K562 (cell line): Measurements from ENCODE around the gene REPS1. TPM values are rescaled to one million over a fixed set of nuclear protein-coding genes. Genes with fewer than 3 reads are reported as not detected.
A peak's percentile ranks its signal among the peaks of the same experiment; 100 is the strongest.

Experiments used
- CCNT2 ChIP-seq: IDR thresholded peaks from 2 replicates; pipeline ENCODE4 v1.6.1; 2011; ENCODE audit warnings: borderline replicate concordance, low read depth, mild to moderate bottlenecking, moderate library complexity, mixed read lengths, low read length; ENCODE audit not compliant: insufficient read length; ENCODE audit errors: extremely low read depth
- ELF1 ChIP-seq: fragments of 200-800 bp; sonication (Bioruptor generic); IDR thresholded peaks from 2 replicates; pipeline ENCODE4 v1.6.1; 2016; ENCODE audit warnings: missing genetic modification characterization, missing compliant biosample characterization
- GABPA ChIP-seq: fragments of 200-800 bp; sonication (Bioruptor generic); conservative IDR thresholded peaks from 2 replicates; pipeline ENCODE4 v1.6.1; 2016; ENCODE audit warnings: low read depth, missing genetic modification characterization, missing compliant biosample characterization
- GATAD2B ChIP-seq: fragments of 450-650 bp; IDR thresholded peaks from 2 replicates; pipeline ENCODE4 v1.6.1; 2017; ENCODE audit warnings: mild to moderate bottlenecking, borderline replicate concordance
- JUN ChIP-seq, 2 experiments: sonication (generic) in 1 of 2; formaldehyde crosslinking in 1 of 2; IDR thresholded peaks; 2 replicates each; pipeline versions ENCODE4 v1.6.1 to v1.8.0; 2012 to 2022; ENCODE audit warnings: borderline replicate concordance in 2 of 2, mild to moderate bottlenecking in 2 of 2, improper control_type of control experiment in 1 of 2, low read depth in 1 of 2, low read length in 1 of 2, missing genetic modification reagents in 1 of 2
- KLF16 ChIP-seq: IDR thresholded peaks from 2 replicates; pipeline ENCODE4 v1.6.1; 2016; ENCODE audit warnings: antibody characterized with exemption
- MAZ ChIP-seq, 2 experiments: fragments of 450-650 bp in 1 of 2; sonication (generic) in 1 of 2; formaldehyde crosslinking; IDR thresholded peaks in 1 of 2; conservative IDR thresholded peaks in 1 of 2; 2 replicates each; pipeline versions ENCODE4 v1.4.0 to v1.5.0; 2020; ENCODE audit warnings: mild to moderate bottlenecking in 1 of 2, missing genetic modification reagents in 1 of 2
- NFYB ChIP-seq: IDR thresholded peaks from 2 replicates; pipeline ENCODE4 v1.6.1; 2011; ENCODE audit warnings: mild to moderate bottlenecking, moderate library complexity; ENCODE audit not compliant: insufficient read length; ENCODE audit errors: extremely low read depth
- NONO ChIP-seq, 2 experiments: fragments of 200-400 bp in 1 of 2; fragments of 450-650 bp in 1 of 2; formaldehyde crosslinking in 1 of 2; IDR thresholded peaks; 2 replicates each; pipeline ENCODE4 v1.6.1; 2017; ENCODE audit warnings: low read depth in 2 of 2, mild to moderate bottlenecking in 2 of 2, moderate library complexity in 2 of 2, low read length in 1 of 2
- POLR2B ChIP-seq: fragments of 450-650 bp; IDR thresholded peaks from 2 replicates; pipeline ENCODE4 v1.6.1; 2018; ENCODE audit warnings: low read depth; ENCODE audit not compliant: partially characterized antibody
- SOX6 ChIP-seq: fragments of 450-650 bp; IDR thresholded peaks from 2 replicates; pipeline ENCODE4 v1.6.1; 2014; ENCODE audit warnings: mild to moderate bottlenecking
- TBP ChIP-seq: optimal IDR thresholded peaks from 2 replicates; pipeline ENCODE3; 2011; ENCODE audit warnings: low read depth, low read length, improper control_type of control experiment
- ZFP36 ChIP-seq: fragments of 150-350 bp; IDR thresholded peaks from 2 replicates; pipeline ENCODE4 v1.6.1; 2018; ENCODE audit warnings: low read length, low read depth; ENCODE audit not compliant: partially characterized antibody
- ZNF77 ChIP-seq: fragments of 250-450 bp; sonication (Bioruptor Pico); IDR thresholded peaks from 2 replicates; pipeline ENCODE4 v1.5.0; 2020
- polyA plus RNA-seq, 8 experiments: library from polyadenylated mRNA; depleted of rRNA in 4 of 8; stranded (reverse) in 5 of 8; unstranded in 3 of 8; fragments of >200 nt; fragmentation: Nextera tagmentation in 2 of 8; fragmentation: Illumina TruSeq in 1 of 8; extraction: Ambion mirVana in 2 of 8; extraction: Trizol in 1 of 8; gene quantifications; 2 replicates each; pipeline versions ENCODE4 v1.2.1 to v1.2.3, GENCODE V29; 2011 to 2014; ENCODE audit warnings: inconsistent platforms in 1 of 8, missing spikeins in 1 of 8
- total RNA-seq, 7 experiments: library from RNA; depleted of rRNA in 6 of 7; stranded (reverse); fragments of >200 nt in 6 of 7; fragmentation: Illumina TruSeq in 2 of 7; extraction: Trizol in 2 of 7; gene quantifications; 2 replicates each; pipeline versions ENCODE4 v1.2.1 to v1.2.3, GENCODE V29; 2011 to 2021; ENCODE audit warnings: low replicate concordance in 1 of 7
- TF ChIP-seq, protein P1 (sequence below): fragments of 450-650 bp; IDR thresholded peaks from 2 replicates; pipeline ENCODE4 v1.6.1; 2014; ENCODE audit warnings: low read depth, mild to moderate bottlenecking, moderate library complexity, borderline replicate concordance
- TF ChIP-seq, protein P2 (sequence below): sonication (generic); IDR thresholded peaks from 2 replicates; pipeline ENCODE4 v1.6.1; 2016
- TF ChIP-seq, protein P3 (sequence below), 2 experiments: IDR thresholded peaks; 2 replicates each; pipeline ENCODE4 v1.6.1; 2011; ENCODE audit warnings: borderline replicate concordance in 1 of 2, control low read depth in 1 of 2, low read depth in 1 of 2, low read length in 1 of 2, mild to moderate bottlenecking in 1 of 2, mixed read lengths in 1 of 2, moderate library complexity in 1 of 2; ENCODE audit not compliant: insufficient read depth in 1 of 2, insufficient read length in 1 of 2, poor library complexity in 1 of 2, severe bottlenecking in 1 of 2; ENCODE audit errors: extremely low read depth in 1 of 2
- TF ChIP-seq, protein P4 (sequence below), 2 experiments: IDR thresholded peaks; 2 replicates each; pipeline ENCODE4 v1.6.1; 2012; ENCODE audit warnings: improper control_type of control experiment in 2 of 2, low read depth in 2 of 2, low read length in 2 of 2, borderline replicate concordance in 1 of 2

REPS1 gene
- total and polyA plus RNA-seq, 9 of the 15 experiments (the other 6 are each of a cell fraction or from before 2014, with no cell fraction given) = 7.9 to 36.0 (median 27.8) TPM

DNA sequence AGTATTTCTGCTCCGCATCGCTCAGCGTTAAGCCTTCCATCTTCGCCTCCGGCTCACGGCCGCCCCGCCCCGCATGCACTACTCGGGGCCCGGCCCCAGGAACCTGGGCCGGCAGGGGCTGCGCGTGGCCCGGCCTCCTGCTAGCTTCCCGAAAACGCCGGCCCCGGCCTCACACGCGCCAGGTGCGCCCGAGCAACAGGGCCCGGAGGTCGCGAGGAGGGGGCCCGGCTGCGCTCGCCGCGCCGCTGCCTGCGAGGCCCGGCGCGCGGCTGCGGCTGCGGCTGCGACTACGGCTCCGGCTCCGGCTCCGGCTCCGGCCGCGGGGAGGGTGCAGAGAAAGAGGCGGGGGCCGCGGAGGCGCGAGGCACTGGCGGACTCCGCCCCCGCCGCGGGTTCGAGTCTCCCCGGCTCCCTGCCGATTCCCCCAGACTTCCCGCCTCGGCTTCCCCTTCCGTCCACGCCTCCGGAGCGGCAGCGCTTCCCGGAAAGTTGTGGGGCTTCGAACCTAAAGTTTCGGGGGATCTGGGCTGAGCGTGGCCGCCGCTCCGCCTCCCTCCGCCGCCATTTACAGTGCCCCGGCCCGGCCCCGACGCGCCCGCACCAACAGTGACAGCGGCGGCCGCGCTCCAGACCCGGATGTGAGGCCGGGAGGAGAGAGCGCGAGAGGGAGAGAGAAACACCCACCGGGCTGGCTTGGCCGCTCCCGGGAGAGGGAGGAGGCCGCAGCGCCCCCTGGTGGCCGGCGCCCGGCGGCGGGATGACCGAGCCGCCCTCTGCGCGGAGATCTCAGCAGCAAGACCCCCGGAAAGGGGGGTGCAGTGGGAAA is at the start of gene REPS1 (continued):
- TF ChIP-seq, protein P1, sequence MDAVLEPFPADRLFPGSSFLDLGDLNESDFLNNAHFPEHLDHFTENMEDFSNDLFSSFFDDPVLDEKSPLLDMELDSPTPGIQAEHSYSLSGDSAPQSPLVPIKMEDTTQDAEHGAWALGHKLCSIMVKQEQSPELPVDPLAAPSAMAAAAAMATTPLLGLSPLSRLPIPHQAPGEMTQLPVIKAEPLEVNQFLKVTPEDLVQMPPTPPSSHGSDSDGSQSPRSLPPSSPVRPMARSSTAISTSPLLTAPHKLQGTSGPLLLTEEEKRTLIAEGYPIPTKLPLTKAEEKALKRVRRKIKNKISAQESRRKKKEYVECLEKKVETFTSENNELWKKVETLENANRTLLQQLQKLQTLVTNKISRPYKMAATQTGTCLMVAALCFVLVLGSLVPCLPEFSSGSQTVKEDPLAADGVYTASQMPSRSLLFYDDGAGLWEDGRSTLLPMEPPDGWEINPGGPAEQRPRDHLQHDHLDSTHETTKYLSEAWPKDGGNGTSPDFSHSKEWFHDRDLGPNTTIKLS = peak; percentile 36; the same call in 1 of the 2 replicates
- TF ChIP-seq, protein P2, sequence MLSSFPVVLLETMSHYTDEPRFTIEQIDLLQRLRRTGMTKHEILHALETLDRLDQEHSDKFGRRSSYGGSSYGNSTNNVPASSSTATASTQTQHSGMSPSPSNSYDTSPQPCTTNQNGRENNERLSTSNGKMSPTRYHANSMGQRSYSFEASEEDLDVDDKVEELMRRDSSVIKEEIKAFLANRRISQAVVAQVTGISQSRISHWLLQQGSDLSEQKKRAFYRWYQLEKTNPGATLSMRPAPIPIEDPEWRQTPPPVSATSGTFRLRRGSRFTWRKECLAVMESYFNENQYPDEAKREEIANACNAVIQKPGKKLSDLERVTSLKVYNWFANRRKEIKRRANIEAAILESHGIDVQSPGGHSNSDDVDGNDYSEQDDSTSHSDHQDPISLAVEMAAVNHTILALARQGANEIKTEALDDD = no peak
- TF ChIP-seq, protein P3, sequence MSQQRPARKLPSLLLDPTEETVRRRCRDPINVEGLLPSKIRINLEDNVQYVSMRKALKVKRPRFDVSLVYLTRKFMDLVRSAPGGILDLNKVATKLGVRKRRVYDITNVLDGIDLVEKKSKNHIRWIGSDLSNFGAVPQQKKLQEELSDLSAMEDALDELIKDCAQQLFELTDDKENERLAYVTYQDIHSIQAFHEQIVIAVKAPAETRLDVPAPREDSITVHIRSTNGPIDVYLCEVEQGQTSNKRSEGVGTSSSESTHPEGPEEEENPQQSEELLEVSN (IDR thresholded peaks at IDR 0.05; ENCODE audit: borderline replicate concordance in 1 of 2, extremely low read depth in 1 of 2, insufficient read depth in 1 of 2, insufficient read length in 1 of 2, low read depth in 1 of 2, low read length in 1 of 2, poor library complexity in 1 of 2, severe bottlenecking in 1 of 2) = peak; percentile 12 to 68
- TF ChIP-seq ZNF77 (CRISPR knock-in tag) (no peak), ELF1 (tag) (peak; percentile 90), CCNT2 (peak; percentile 51), GATAD2B (peak; percentile 77), NFYB (no peak), ZFP36 (no peak), POLR2B (peak; percentile 76), TBP (peak; percentile 86), GABPA (tag) (peak; percentile 79), JUN (IDR thresholded peaks at IDR 0.05; ENCODE audit: borderline replicate concordance, low read depth, low read length) (no peak), JUN (CRISPR knock-in tag; IDR thresholded peaks at IDR 0.05; ENCODE audit: borderline replicate concordance) (no peak), SOX6 (peak; percentile 23; the same call in 1 of the 2 replicates), NONO (IDR thresholded peaks at IDR 0.05; ENCODE audit: low read depth in 2 of 2, low read length in 1 of 2) (peak; percentile 58 to 68; a peak in 3 of 4 replicates), KLF16 (0 out of 2 replicates have a peak, but pooled peaks have one; percentile 22), MAZ (CRISPR knock-in tag; conservative IDR thresholded peaks at IDR 0.05 in 1 of 2, IDR thresholded peaks at IDR 0.05 in 1 of 2) (peak; percentile 79 to 89; a peak in 3 of 4 replicates)
- TF ChIP-seq, protein P4, sequence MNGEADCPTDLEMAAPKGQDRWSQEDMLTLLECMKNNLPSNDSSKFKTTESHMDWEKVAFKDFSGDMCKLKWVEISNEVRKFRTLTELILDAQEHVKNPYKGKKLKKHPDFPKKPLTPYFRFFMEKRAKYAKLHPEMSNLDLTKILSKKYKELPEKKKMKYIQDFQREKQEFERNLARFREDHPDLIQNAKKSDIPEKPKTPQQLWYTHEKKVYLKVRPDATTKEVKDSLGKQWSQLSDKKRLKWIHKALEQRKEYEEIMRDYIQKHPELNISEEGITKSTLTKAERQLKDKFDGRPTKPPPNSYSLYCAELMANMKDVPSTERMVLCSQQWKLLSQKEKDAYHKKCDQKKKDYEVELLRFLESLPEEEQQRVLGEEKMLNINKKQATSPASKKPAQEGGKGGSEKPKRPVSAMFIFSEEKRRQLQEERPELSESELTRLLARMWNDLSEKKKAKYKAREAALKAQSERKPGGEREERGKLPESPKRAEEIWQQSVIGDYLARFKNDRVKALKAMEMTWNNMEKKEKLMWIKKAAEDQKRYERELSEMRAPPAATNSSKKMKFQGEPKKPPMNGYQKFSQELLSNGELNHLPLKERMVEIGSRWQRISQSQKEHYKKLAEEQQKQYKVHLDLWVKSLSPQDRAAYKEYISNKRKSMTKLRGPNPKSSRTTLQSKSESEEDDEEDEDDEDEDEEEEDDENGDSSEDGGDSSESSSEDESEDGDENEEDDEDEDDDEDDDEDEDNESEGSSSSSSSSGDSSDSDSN (IDR thresholded peaks at IDR 0.05; ENCODE audit: borderline replicate concordance in 1 of 2, low read depth in 2 of 2, low read length in 2 of 2) = peak; percentile 88 to 96; a peak in 3 of 4 replicates
